Mucosa of descending colon (tissue), 3 donors: ENCODE results near the gene DENND1A. TPM values are rescaled to one million over a fixed set of nuclear protein-coding genes. Genes with fewer than 3 reads are reported as not detected.

Source experiments
- ATAC-seq: fragments of 200-7000 bp; cut with Tn5 transposase; one replicate; pipeline ENCODE4 v1.9.1; 2020; ENCODE audit warnings: mild to moderate bottlenecking, moderate library complexity
- DNase-seq, 3 donors: peaks; one replicate each; pipeline ENCODE4 v3.0.0-alpha.2; 2020
- H3K36me3 ChIP-seq: fragments of 200-600 bp; one replicate; pipeline ENCODE4 v1.8.0; 2021; ENCODE audit warnings: low read depth, mild to moderate bottlenecking
- H3K4me1 ChIP-seq: fragments of 200-600 bp; one replicate; pipeline ENCODE4 v1.8.0; 2021; ENCODE audit warnings: low read depth, mild to moderate bottlenecking
- H3K4me3 ChIP-seq: fragments of 200-600 bp; one replicate; pipeline ENCODE4 v1.8.0; 2021; ENCODE audit warnings: mild to moderate bottlenecking
- H3K9me3 ChIP-seq: fragments of 200-600 bp; one replicate; pipeline ENCODE4 v1.8.0; 2021; ENCODE audit warnings: mild to moderate bottlenecking
- intact Hi-C, 2 donors: fragments of 100-400 bp; cut with DNase I in 1 of 2; cut with micrococcal nuclease in 1 of 2; formaldehyde crosslinking; loops; one replicate each; pipeline versions ENCODE4 v1.11.0 to v1.11.1; 2022; cut with DNase I, micrococcal nuclease
- total RNA-seq, 3 donors: library from RNA; stranded (reverse); fragmentation: NEBNext Ultra II Directional in 2 of 3; extraction: Animal tissue kit (Norgen Biotek cat#: 25700) in 2 of 3; gene quantifications; one replicate each; pipeline versions ENCODE4 v1.2.1 to v1.2.4, GENCODE V29; 2021 to 2023
- TF ChIP-seq, protein P1 (sequence below): fragments of 200-600 bp; IDR thresholded peaks from one replicate; pipeline ENCODE4 v1.8.0; 2022; ENCODE audit warnings: antibody characterized with exemption, mild to moderate bottlenecking
- donor health status: DM: no; HTN: no; CAD: no; lungs with moderate emphysema.
- donor health status: DM: no; HTN: no; CAD: no.
- donor health status: DM: no; HTN: yes; CAD: no.

Gene DENND1A
- total RNA-seq, 3 donors from 2014 or later = 32.8 to 50.0 (median 35.1) TPM

GRCh38 chr9:123348317-123348992 is 581.5 kb downstream of the DENND1A start:
- no peak overlapping the region for H3K4me3 ChIP-seq
- intact Hi-C loops = loop anchor here in 1 of 2 donors (10.0 kb wide), 1 partner anchor 254 kb away; no protein-coding TSS in a partner anchor

DNA sequence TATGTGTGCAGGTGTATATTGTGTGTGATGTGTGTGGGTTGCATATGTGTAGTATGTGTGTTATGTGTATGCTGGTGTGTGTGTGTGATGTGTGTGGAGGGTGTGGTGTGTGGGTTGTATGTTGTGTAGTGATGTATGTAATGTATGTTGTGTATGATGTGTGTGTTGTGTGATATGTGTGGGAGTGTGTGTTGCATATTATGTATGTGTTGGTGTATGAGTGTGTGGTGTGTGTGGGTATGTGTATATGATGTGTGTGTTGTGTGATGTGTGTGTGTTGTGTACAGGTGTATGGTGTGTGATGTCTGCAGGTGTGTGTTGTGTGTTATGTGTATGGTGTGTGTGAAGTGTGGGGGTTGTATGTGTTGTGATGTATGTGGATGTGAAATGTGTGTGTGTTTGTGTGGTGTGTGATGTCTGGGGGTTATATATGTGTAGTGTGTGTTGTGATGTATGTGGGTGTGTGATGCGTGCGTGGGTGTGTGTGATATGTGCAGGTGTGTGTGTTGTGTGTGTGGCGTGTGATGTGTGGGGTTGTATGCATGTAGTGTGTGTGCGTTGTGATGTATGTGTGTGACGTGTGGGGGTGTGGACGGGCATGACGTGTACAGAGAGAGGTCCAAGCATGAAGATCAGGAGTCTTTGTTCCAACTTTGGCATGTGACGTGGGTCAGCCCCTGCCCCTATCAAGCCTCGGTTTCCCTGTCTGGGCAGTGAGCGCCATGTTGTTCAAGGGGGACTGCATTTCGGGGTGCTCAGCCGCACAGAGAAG is 582.5 kb downstream of the DENND1A start:
- TF ChIP-seq, protein P1, sequence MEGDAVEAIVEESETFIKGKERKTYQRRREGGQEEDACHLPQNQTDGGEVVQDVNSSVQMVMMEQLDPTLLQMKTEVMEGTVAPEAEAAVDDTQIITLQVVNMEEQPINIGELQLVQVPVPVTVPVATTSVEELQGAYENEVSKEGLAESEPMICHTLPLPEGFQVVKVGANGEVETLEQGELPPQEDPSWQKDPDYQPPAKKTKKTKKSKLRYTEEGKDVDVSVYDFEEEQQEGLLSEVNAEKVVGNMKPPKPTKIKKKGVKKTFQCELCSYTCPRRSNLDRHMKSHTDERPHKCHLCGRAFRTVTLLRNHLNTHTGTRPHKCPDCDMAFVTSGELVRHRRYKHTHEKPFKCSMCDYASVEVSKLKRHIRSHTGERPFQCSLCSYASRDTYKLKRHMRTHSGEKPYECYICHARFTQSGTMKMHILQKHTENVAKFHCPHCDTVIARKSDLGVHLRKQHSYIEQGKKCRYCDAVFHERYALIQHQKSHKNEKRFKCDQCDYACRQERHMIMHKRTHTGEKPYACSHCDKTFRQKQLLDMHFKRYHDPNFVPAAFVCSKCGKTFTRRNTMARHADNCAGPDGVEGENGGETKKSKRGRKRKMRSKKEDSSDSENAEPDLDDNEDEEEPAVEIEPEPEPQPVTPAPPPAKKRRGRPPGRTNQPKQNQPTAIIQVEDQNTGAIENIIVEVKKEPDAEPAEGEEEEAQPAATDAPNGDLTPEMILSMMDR = no peak
- no peak for ATAC-seq
- no peak for DNase-seq
- intact Hi-C loops = loop anchor here in 1 of 2 donors (10.0 kb wide), 1 partner anchor 253 kb away; no protein-coding TSS in a partner anchor
- H3K4me3 ChIP-seq = no peak overlapping the region
- peaks cover 3% of the 10 kb centered on the region for H3K4me1 ChIP-seq
- H3K9me3 ChIP-seq = no peaks in the 10 kb centered on the region
- no peaks in the 10 kb centered on the region for H3K36me3 ChIP-seq

More at GRCh38 chr9:123348317-123348992, 581.5 kb downstream of the DENND1A start:
- TF ChIP-seq, protein P1 = no peak
- ATAC-seq = no peak
- Histone ChIP-seq H3K4me1 (peaks cover 3% of the 10 kb centered on the region), H3K9me3 (no peaks in the 10 kb centered on the region), H3K36me3 (no peaks in the 10 kb centered on the region)
- DNase-seq = no peak

- intact Hi-C loops = loop anchor here in 1 of 2 donors (10.0 kb wide), 1 partner anchor 252 kb away; no protein-coding TSS in a partner anchor
- DNase-seq = no peak
- no peaks in the 10 kb centered on the region for H3K9me3 ChIP-seq
These were observed 583.1 kb downstream of the DENND1A start for GRCh38 chr9:123346826-123347225.

GRCh38 chr9:123346026-123346425 is 583.9 kb downstream of the DENND1A start:
- intact Hi-C loops = loop anchor here in 1 of 2 donors (10.0 kb wide), 1 partner anchor 251 kb away; no protein-coding TSS in a partner anchor
- ATAC-seq = no peak

More at GRCh38 chr9:123346826-123347225, 583.1 kb downstream of the DENND1A start:
- H3K4me3 ChIP-seq = no peak overlapping the region
- ATAC-seq = no peak
- no peaks in the 10 kb centered on the region for H3K36me3 ChIP-seq
- H3K4me1 ChIP-seq = peaks cover 3% of the 10 kb centered on the region
- TF ChIP-seq, protein P1 = no peak

DNA sequence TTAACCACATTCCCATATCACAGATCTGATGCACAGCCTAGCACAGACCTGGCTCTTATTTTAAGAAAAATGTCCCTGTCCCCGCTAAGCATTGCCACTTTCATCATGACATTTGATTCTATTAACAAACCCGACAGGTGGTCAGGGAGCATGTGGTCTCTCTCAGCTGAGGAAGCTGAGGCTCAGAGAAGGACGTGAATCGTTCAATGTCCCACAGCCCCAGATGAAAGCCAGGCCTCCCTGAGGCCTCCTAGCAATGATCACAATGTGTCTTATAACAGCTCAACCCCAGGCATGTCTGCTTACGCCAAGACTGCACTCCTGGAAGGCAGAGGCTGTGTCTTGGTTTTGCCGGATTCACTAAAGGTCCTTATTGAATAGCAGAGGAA is 584.4 kb downstream of the DENND1A start:
- H3K4me3 ChIP-seq = no peak overlapping the region
- ATAC-seq = no peak

More at GRCh38 chr9:123346026-123346425, 583.9 kb downstream of the DENND1A start:
- H3K36me3 ChIP-seq = no peaks in the 10 kb centered on the region
- DNase-seq = peak in 1 of 3 donors; percentile 22
- no peaks in the 10 kb centered on the region for H3K9me3 ChIP-seq
- TF ChIP-seq, protein P1 = no peak
- H3K4me1 ChIP-seq = peaks cover 3% of the 10 kb centered on the region
- no peak overlapping the region for H3K4me3 ChIP-seq

More for the DNA sequence above, 584.4 kb downstream of the DENND1A start:
- Histone ChIP-seq H3K36me3 (no peaks in the 10 kb centered on the region), H3K4me1 (peaks cover 3% of the 10 kb centered on the region), H3K9me3 (no peaks in the 10 kb centered on the region)
- intact Hi-C loops = loop anchor here in 1 of 2 donors (10.0 kb wide), 1 partner anchor 251 kb away; no protein-coding TSS in a partner anchor
- TF ChIP-seq, protein P1 = no peak
- DNase-seq = no peak
